DND-41 (cell line): ENCODE data around the gene JAGN1.

Experiments used
- CTCF ChIP-seq: IDR thresholded peaks from 2 replicates; pipeline ENCODE4 v1.5.1; 2012; ENCODE audit warnings: borderline replicate concordance, low read length, moderate library complexity, mild to moderate bottlenecking; ENCODE audit not compliant: poor library complexity, severe bottlenecking; ENCODE audit errors: extremely low read depth
- EZH2 ChIP-seq: IDR thresholded peaks from 3 replicates; pipeline ENCODE4 v1.6.1; 2012; ENCODE audit warnings: borderline replicate concordance, low read depth, mild to moderate bottlenecking, moderate library complexity, low read length, inconsistent platforms; ENCODE audit not compliant: severe bottlenecking

GRCh38 chr3:9916734-9917680 lies 26.6 kb downstream of the JAGN1 start, which contains the start of gene IL17RC:
- TF ChIP-seq EZH2 (no peak), CTCF (no peak)
